Erythroblast (primary cell): ENCODE data around the gene PSPN.

Source experiments
- GATA1 ChIP-seq: IDR thresholded peaks from 2 replicates; pipeline ENCODE4 v1.6.1; 2011; ENCODE audit warnings: low read depth, mild to moderate bottlenecking, control low read depth, low read length, moderate library complexity
- POLR2A ChIP-seq: IDR thresholded peaks from 2 replicates; pipeline ENCODE4 v1.6.1; 2011; ENCODE audit warnings: mild to moderate bottlenecking, low read length

- TF ChIP-seq POLR2A (no peak), GATA1 (no peak)
These were observed 36.8 kb upstream of the PSPN start for GRCh38 chr19:6412447-6413091.
